Heart left ventricle (tissue), 13 donors: ENCODE measurements around the gene FAM151A.

Experiments used
- CTCF ChIP-seq, 12 donors: fragments of 200-600 bp; sonication (generic) in 4 of 12; IDR thresholded peaks; one replicate each; pipeline versions ENCODE4 v1.5.0 to v1.8.0; 2018 to 2022; ENCODE audit warnings: antibody characterized with exemption in 12 of 12, mild to moderate bottlenecking in 5 of 12
- POLR2A ChIP-seq, 2 donors: fragments of 450-650 bp; IDR thresholded peaks; one replicate each; pipeline ENCODE4 v1.6.1; 2017; ENCODE audit warnings: antibody characterized with exemption in 2 of 2, mild to moderate bottlenecking in 2 of 2, moderate library complexity in 2 of 2
- donor health status: ischemic (EF 13 %, LVEDD 7.1; RV severe dilation, severe dysfunction).
- donor health status: DM: no; HTN: yes; CAD: no.
- donor health status: DM: no; HTN: no; CAD: no.
- donor health status: ischemic (EF 25% LVEDD 6.9; RV normal size, moderate dysfunction).
- donor health status: ischemic (EF 25% LVEDD 5.7; RV mildly dilated, moderate dysfunction).
- donor health status: ischemic (EF 35%, LVEDD 5.7; RV mildly dilated, moderate dysfunction).
- donor health status: nonischemic (EF 11% LVEDD 7.7; RV severe dilation, severe dysfunction).
- donor health status: DM: yes; HTN: yes; CAD: no.
- donor health status: PGD.
- donor health status: ischemic (EF 29% LVEDD 5.4; RV normal size, mild dysfunction).
- donor health status: nonischemic (EF 23%, LVEDD 6.1; RV moderate dilation, normal function).

GRCh38 chr1:54650417-54650816, 27.1 kb upstream of the FAM151A start:
- TF ChIP-seq POLR2A (IDR thresholded peaks at IDR 0.05), result no peak
- TF ChIP-seq CTCF (IDR thresholded peaks at IDR 0.05), result no peak
